ENCODE measurements around the gene RTCA.
"Not testable (repeated sequence)": the region's sequence is repeated elsewhere in the genome, so short reads cannot be mapped to it uniquely, and the experiment has no call there.

Gene RTCA

GRCh38 chr1:100309863-100310262, 43.8 kb downstream of the RTCA start:
- no peak for DNase-seq

- no peak for DNase-seq
Measured at GRCh38 chr1:100313382-100313781, 47.4 kb downstream of the RTCA start.

GRCh38 chr1:100316622-100317021, 50.6 kb downstream of the RTCA start:
- no peak for DNase-seq

GRCh38 chr1:100320311-100321099, 54.5 kb downstream of the RTCA start:
- no peak for DNase-seq

- no peak for DNase-seq
Measured at GRCh38 chr1:100321100-100321493, 55.1 kb downstream of the RTCA start.

GRCh38 chr1:100321506-100321905, 55.5 kb downstream of the RTCA start:
- no peak for DNase-seq

- no peak for DNase-seq
Measured at GRCh38 chr1:100322436-100323211, 56.6 kb downstream of the RTCA start.

- DNase-seq, result no peak
Measured at GRCh38 chr1:100323419-100324106, 57.5 kb downstream of the RTCA start.

- DNase-seq, result no peak
Measured at GRCh38 chr1:100325415-100326324, 59.7 kb downstream of the RTCA start.

GRCh38 chr1:100326325-100326670, 60.3 kb downstream of the RTCA start:
- DNase-seq, result not testable (repeated sequence)

GRCh38 chr1:100328133-100328532, 62.1 kb downstream of the RTCA start:
- DNase-seq, result no peak

GRCh38 chr1:100331146-100331545, 65.1 kb downstream of the RTCA start:
- DNase-seq, result not testable (repeated sequence)

GRCh38 chr1:100332331-100332730, 66.3 kb downstream of the RTCA start:
- no peak for DNase-seq

- DNase-seq, result no peak
Measured at GRCh38 chr1:100335436-100335835, 69.4 kb downstream of the RTCA start.

- DNase-seq, result not testable (repeated sequence)
Measured at GRCh38 chr1:100337878-100338277, 71.9 kb downstream of the RTCA start.

GRCh38 chr1:100339735-100340134, 73.7 kb downstream of the RTCA start:
- DNase-seq, result not testable (repeated sequence)

- DNase-seq, result no peak
Measured at GRCh38 chr1:100340494-100340893, 74.5 kb downstream of the RTCA start.

GRCh38 chr1:100342348-100342747, 76.3 kb downstream of the RTCA start:
- DNase-seq, result no peak

Data from CD4-positive, alpha-beta T cell treated with Interleukin-6 for 4 hours (primary cell).